GM18909 (cell line): ENCODE measurements around the gene HEATR5A.

Experiments
- ATAC-seq: cut with Tn5 transposase; IDR thresholded peaks from one replicate; pipeline ENCODE4 v1.9.1; 2021; ENCODE audit warnings: mild to moderate bottlenecking; ENCODE audit not compliant: unreplicated experiment, poor library complexity

HEATR5A gene

DNA sequence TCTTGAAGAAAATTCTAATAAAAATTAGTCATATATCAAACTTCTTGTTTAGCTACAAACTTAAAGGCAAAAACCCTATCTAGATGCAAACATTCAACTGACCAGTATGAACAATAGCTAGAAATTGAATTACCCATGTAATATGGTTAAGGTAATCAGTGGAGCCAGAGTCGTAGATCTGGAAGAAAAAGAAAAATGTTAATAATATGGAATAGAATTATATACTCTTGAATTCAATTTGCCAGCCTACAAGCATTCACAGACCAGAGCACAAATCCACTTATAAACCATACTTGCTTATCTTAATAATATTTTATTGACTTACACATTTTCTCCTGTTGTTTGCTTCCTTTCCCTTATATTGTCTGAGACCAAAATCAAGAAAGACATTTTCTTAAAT lies 7.7 kb upstream of the HEATR5A start:
- no peak for ATAC-seq

GRCh38 chr14:31426663-31427062 lies 6.3 kb upstream of the HEATR5A start:
- no peak for ATAC-seq

DNA sequence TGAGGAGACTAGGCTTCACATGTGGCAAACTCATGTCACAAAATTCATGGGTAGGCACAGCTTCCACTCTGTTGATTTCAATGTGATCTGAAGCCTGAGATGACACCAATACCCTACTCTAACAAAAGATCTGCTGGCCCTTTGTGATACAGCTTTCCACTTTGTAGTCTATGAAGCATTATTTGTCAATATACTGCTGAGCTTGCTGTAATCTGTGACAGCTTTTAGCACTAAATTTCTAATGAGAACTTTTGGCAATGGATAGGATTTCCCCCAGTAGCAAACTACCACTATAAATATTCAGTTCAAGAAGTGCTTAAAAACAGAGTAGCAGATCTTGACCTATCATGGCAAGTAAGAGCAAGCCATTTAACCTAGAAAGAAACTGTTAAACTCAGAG lies 5.6 kb upstream of the HEATR5A start:
- no peak for ATAC-seq

GRCh38 chr14:31421200-31421599 lies 850 bp upstream of the HEATR5A start:
- no peak for ATAC-seq

DNA sequence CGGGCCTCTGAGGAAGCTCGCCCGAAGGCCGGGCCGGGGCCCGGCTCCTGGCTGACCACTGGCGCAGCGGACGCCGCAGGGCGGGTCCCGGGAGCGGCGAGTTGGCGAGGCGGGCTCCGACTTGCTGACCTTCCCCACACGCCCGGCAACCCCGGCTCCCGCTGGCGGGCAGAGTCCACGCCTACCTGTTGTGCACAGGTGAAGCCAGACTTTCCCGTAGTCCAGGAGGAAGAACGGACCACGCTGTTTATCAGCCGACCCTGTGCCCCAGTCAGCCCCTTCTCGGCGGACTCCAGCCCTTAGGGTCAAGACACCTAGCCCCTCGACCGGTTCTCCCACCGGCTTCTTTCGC lies 407 bp downstream of the HEATR5A start:
- peak; percentile 28 for ATAC-seq

- no peak for ATAC-seq
Measured at GRCh38 chr14:31419179-31419966, 977 bp downstream of the HEATR5A start.

DNA sequence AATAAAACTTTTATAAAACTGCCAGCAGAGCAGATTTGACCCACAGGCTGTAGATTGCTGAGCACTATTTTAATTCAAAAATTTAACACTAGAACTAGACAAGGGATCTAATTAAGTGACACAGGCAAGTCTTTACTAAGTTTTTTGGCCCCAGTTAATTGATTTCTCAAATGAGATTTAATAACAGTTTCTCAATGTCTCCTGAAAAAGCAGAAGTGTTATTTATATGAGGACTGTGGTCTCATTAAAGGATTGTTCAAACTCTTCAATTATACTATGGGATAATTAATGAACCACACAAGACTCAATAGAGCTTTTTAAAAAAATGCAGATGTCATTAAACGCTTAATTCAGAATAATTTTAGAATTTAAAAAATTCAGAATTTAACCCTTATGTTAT lies 1.9 kb downstream of the HEATR5A start:
- no peak for ATAC-seq

DNA sequence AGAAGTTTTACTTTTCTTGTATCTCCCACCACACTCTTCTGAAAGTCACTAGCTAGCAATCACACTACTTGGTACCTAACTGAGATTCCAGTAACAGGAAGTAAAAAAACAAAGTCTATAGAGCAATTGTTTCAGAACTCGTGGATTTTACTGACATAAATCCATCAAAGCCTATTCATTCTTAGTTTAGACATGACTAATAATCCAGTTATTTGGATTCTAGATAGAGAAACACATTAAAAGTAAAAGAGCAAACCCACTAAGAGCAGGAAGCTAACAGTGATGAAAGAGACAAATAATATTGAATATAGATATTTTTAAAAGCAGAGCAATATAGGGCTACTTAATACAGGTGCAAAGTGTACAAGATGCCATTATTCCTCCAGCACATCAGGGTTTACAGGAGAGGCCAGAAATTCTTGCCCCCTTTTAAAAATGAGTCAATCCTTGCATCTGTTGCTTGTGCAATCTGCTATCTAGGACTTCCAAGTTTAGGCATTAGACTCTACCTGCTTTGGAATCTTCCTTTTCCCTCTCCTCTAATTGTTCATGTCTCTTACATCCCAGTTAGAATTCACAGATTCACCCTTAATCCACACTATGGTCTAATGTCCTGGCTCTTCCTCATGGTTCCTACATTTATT lies 6.0 kb downstream of the HEATR5A start:
- no peak for ATAC-seq

- no peak for ATAC-seq
Measured at GRCh38 chr14:31411218-31411727, 9.1 kb downstream of the HEATR5A start.

DNA sequence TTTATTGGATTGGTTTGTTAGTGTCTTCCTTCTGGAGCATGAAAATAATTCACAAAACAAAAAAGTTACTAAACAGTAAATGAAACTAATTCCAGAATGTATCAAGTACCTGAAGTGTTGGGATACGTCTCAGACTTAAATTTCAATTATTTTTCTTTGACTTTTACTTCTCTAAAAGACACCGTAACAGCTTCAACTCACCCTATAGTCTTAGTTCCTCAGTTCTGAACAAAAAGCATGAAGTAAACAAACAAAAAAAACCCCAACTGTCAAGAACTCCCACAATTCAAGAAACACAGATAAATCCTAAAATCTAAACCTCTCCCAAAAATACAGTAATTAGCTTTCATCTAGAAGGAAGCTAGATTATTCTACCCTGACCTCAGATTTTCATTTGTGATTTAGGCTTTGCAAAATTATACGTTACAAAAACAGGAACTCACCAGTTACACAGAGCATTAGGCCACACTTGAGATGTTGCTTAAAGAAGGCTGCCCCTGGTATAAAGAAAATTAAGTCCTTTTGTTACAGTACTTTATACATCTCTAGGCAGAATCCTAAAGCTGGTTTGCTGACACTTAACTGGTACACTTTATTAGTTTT lies 10.2 kb downstream of the HEATR5A start:
- no peak for ATAC-seq

- no peak for ATAC-seq
Measured at GRCh38 chr14:31408421-31408820, 11.9 kb downstream of the HEATR5A start.

GRCh38 chr14:31405599-31406232 lies 14.6 kb downstream of the HEATR5A start:
- no peak for ATAC-seq

DNA sequence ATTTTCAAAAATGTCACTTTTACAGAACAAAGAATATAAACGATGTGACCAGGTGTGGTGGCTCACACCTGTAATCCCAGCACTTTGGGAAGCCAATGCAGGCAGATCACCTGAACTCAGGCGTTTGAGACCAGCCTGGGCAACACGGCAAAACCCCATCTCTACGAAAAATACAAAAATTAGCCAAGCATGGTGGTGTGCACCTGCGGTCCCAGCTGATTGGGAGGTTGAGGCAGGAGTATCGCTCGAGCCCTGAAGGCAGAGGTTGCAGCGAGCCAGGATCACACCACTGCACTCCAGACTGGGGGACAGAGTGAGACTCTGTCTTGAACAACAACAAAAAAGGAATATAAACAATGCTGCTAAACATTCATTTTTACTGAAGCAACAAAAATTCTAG lies 15.2 kb downstream of the HEATR5A start:
- no peak for ATAC-seq

DNA sequence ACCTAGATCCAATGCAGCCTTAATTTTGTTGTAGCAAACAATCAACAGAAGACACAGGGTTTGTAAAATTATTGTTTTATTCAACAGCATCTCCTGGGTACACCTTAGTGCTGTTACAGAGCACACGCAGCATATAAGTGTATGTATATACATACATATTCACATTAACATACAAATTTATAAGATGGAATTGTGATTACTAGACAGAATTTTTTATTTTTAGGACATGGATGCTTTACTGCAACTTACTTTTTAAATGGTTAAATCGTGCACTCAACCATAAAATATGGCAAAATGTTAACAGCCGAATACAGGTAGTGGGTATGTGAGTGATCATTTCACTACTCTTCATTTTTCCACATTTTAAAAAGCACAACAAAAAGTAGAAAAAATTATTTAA lies 16.6 kb downstream of the HEATR5A start:
- ATAC-seq = no peak

- no peak for ATAC-seq
Measured at GRCh38 chr14:31402764-31403439, 17.4 kb downstream of the HEATR5A start.

DNA sequence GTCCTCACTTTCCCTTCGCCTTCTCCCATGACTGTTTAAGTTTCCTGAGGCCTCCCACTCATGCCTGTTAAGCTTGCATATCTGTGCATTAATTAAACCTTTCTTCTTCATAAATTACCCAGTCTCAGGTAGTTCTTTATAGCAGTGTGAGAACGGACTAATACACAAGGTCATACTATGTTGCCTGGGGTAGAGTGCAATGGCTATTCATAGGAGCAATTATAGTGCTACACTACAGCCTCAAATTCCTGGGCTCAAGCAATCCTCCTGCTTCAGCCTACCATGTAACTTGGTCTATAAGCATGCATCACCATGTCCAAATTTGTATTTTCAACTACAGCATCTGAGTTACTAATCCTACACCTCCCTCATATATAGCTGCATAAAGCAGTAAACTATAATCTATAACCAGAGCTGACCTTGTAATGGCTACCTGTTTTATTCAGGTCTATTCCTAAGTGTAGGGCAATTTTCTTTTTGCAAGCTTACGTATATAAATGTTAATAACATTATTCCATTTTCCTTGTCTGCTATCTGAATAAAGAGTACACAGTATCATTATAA lies 18.9 kb downstream of the HEATR5A start:
- no peak for ATAC-seq

- ATAC-seq = no peak
Measured at GRCh38 chr14:31400031-31400638, 20.2 kb downstream of the HEATR5A start.

DNA sequence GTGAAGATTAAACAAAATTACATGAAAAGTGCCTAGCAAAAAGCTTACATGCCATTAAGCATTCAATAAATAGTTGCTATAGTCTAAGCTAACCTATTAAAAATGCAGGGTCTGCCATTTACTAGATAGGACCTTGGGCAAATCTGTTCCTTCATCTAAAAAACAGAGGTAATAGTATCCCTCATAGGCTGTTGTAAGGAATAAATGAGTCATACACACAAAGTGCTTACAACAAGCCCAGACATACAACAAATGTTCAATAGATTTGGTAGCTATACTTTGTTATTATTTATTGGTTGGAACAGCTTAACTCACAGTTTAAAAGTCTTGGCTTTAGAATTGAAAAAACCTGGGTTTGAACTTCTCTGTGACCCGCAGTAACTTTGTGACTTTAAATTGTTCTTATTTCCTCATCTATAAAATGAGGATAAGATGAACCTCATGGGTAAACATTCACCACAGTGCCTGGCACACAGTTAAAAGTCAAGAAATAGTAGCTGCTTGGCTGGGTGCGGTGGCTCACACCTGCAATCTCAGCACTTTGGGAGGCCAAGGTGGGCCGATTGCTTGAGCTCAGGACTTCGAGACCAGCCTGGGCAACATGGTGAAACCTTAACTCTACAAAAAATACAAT lies 24.7 kb downstream of the HEATR5A start:
- ATAC-seq = no peak

DNA sequence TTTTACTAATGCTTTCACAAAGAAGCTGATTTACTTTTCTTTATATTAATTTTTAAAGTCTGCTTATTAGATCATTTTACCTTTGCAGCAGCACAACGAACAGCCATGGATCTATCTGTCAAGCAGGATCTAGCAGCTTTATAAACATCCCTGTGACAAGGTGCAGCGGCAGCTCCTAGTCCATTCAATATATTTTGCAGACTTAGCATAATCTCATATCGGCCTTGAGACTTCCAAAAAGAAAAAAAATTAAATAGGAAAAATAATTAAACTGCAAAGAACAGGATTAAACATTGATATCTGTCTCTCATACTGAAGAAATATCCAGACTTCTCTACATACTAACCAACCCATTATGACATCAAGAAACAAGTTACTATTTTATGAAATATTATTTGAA lies 25.2 kb downstream of the HEATR5A start:
- no peak for ATAC-seq
